ENCODE results near the gene ZNF362.
"Not testable (repeated sequence)": the region's sequence is repeated elsewhere in the genome, so short reads cannot be mapped to it uniquely, and the experiment has no call there.

The ZNF362 gene

GRCh38 chr1:33309351-33309750 lies 53.1 kb downstream of the ZNF362 start:
- DNase-seq = not testable (repeated sequence)

- no peak for DNase-seq
Measured at GRCh38 chr1:33310702-33311101, 54.4 kb downstream of the ZNF362 start.

GRCh38 chr1:33311706-33312412 lies 55.6 kb downstream of the ZNF362 start:
- no peak for DNase-seq

GRCh38 chr1:33312413-33312749 lies 56.1 kb downstream of the ZNF362 start:
- DNase-seq = no peak

GRCh38 chr1:33314416-33314815 lies 58.1 kb downstream of the ZNF362 start:
- no peak for DNase-seq

GRCh38 chr1:33316601-33317000 lies 60.3 kb downstream of the ZNF362 start:
- no peak for DNase-seq

GRCh38 chr1:33317354-33317753 lies 61.1 kb downstream of the ZNF362 start:
- DNase-seq = no peak

GRCh38 chr1:33317946-33318345 lies 61.7 kb downstream of the ZNF362 start:
- no peak for DNase-seq

- DNase-seq = no peak
Measured at GRCh38 chr1:33319186-33319948, 63.1 kb downstream of the ZNF362 start.

- DNase-seq = no peak
Measured at GRCh38 chr1:33319949-33320618, 63.8 kb downstream of the ZNF362 start.

- no peak for DNase-seq
Measured at GRCh38 chr1:33320619-33321165, 64.4 kb downstream of the ZNF362 start, which contains the start of gene A3GALT2. TSS of gene A3GALT2 (minus strand) at chr1:33321098. CDS start at chr1:33321098, 0 bp downstream.

GRCh38 chr1:33321178-33321577 lies 64.9 kb downstream of the ZNF362 start:
- no peak for DNase-seq

GRCh38 chr1:33322109-33322508 lies 65.8 kb downstream of the ZNF362 start:
- no peak for DNase-seq

- no peak for DNase-seq
Measured at GRCh38 chr1:33322870-33323585, 66.7 kb downstream of the ZNF362 start.

- DNase-seq = no peak
Measured at GRCh38 chr1:33323663-33324477, 67.6 kb downstream of the ZNF362 start.

- DNase-seq = no peak
Measured at GRCh38 chr1:33324677-33325575, 68.6 kb downstream of the ZNF362 start.

GRCh38 chr1:33326785-33327184 lies 70.5 kb downstream of the ZNF362 start:
- DNase-seq = no peak

- peak; percentile 65 for DNase-seq
Measured at GRCh38 chr1:33327587-33328325, 71.5 kb downstream of the ZNF362 start.

GRCh38 chr1:33328817-33329216 lies 72.5 kb downstream of the ZNF362 start:
- no peak for DNase-seq
